SKM-1 treated with dmso at 0.1 percent for 144 hours (cell line): Measurements from ENCODE around the gene ANKUB1.
A peak's percentile ranks its signal among the peaks of the same experiment; 100 is the strongest.

Source experiments
- DNase-seq: peaks from one replicate; lab custom pipeline; 2025; ENCODE audit not compliant: unreplicated experiment; lab: John Stamatoyannopoulos, UW

Gene ANKUB1

GRCh38 chr3:149764302-149764701 lies 28.1 kb downstream of the ANKUB1 start:
- DNase-seq: no peak

- no peak for DNase-seq
Measured at GRCh38 chr3:149763565-149764195, 28.7 kb downstream of the ANKUB1 start.

- no peak for DNase-seq
Measured at GRCh38 chr3:149753717-149754116, 38.6 kb downstream of the ANKUB1 start.

- no peak for DNase-seq
Measured at GRCh38 chr3:149752788-149753136, 39.6 kb downstream of the ANKUB1 start.

- peak; percentile 84 for DNase-seq
Measured at GRCh38 chr3:149752051-149752787, 40.1 kb downstream of the ANKUB1 start, which contains the start of gene COMMD2. TSS of gene COMMD2 (minus strand) at chr3:149752489. CDS start at chr3:149752444, 45 bp downstream.

- no peak for DNase-seq
Measured at GRCh38 chr3:149751551-149751950, 40.8 kb downstream of the ANKUB1 start.

GRCh38 chr3:149744606-149745005 lies 47.7 kb downstream of the ANKUB1 start:
- no peak for DNase-seq

- DNase-seq: no peak
Measured at GRCh38 chr3:149744151-149744550, 48.2 kb downstream of the ANKUB1 start.

GRCh38 chr3:149739396-149739795 lies 53.0 kb downstream of the ANKUB1 start:
- no peak for DNase-seq

GRCh38 chr3:149738876-149739275 lies 53.5 kb downstream of the ANKUB1 start:
- DNase-seq: no peak

- DNase-seq: no peak
Measured at GRCh38 chr3:149736953-149737205, 55.5 kb downstream of the ANKUB1 start.

GRCh38 chr3:149736175-149736952 lies 56.0 kb downstream of the ANKUB1 start:
- DNase-seq: no peak

GRCh38 chr3:149732234-149732633 lies 60.1 kb downstream of the ANKUB1 start:
- no peak for DNase-seq

GRCh38 chr3:149727656-149728055 lies 64.7 kb downstream of the ANKUB1 start:
- DNase-seq: peak; percentile 23

GRCh38 chr3:149726716-149727407 lies 65.5 kb downstream of the ANKUB1 start:
- DNase-seq: no peak

- DNase-seq: no peak
Measured at GRCh38 chr3:149723781-149724180, 68.6 kb downstream of the ANKUB1 start.

GRCh38 chr3:149720918-149721317 lies 71.4 kb downstream of the ANKUB1 start:
- DNase-seq: no peak

- DNase-seq: peak; percentile 58
Measured at GRCh38 chr3:149717391-149718056, 74.8 kb downstream of the ANKUB1 start.

GRCh38 chr3:149716984-149717383 lies 75.4 kb downstream of the ANKUB1 start:
- DNase-seq: no peak

GRCh38 chr3:149715247-149715646 lies 77.1 kb downstream of the ANKUB1 start:
- no peak for DNase-seq
